ENCODE measurements around the gene TSPO2.

TSPO2 gene

DNA sequence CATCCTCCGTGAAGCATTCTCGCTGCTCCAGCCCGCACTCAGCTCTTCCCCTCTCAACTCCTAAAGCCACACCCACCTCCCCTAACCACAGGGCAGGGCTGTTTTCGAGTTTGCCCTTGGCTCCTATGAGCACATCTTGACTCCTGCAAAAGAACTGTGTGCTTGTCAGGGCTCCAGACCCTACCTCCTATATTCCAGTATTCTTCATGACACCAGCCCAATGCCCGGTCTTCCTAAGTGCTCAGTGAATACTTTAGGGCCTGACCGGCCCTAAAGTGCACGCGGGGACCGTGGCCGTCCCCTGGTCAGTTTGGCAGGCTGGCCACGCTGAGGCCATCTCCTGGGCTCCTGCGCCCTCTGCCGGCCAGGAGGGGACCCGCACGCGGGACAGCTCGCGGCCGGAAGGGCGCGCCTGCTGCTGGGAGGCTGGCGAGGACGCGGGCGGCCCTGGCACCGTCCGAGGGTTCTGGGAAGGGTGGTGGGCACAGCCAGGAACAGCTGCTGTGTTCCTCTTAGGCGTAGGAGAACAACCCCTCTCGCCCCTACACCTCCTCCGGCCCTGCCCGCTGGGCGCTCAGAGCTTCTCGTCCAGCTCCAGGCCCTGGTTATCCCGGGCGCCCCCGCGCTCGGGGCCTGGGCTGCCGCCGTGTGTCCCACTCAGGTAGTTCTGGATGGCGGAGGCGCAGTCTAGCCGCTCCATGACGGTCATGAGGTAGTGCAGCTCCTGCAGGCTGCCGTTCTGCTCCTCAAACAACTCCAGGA, 14.3 kb upstream of the TSPO2 start:
- no peak for DNase-seq (ENCODE audit: low read depth)

DNA sequence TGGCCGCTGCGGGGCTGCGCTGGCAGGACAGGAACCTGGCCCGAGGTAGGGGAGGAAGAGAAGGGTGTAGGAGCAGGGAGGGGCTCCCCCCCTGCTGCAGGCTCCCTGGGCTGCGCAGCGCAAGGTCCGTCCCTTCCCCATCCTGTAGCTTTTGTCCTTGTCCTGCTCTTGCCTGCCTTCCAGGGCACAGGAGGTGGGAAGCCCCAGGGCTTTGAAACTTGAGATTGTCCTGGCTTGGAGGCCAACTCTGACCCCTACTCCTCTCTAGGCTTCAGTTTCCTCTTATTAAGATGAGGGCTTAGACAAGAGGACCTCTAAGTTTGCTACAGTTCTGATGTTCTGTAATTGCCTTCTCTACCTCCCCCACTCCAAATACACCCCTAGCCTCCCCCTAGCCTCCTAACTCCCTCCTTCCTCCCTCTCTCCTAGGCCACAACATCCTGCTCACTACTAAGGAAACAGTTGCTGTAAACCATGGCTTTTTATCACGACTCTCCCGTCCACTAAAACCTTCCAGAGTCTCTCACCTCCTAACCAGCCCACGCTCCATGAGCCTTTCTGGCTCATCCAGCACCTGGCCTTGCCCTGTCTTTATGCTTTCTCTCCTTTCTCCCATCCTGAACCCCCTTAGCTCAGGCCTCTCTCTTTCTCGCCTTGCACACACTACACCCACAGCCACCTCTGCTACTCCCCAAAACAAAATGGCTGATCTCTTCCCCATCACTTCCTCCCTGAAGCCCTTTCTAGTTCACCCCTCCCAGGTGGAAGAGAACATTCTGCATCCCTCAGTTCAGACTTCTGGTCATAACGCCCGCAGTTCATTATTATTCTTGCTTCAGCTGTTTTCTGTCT, 13.5 kb upstream of the TSPO2 start:
- no peak for DNase-seq (ENCODE audit: low read depth)

DNA sequence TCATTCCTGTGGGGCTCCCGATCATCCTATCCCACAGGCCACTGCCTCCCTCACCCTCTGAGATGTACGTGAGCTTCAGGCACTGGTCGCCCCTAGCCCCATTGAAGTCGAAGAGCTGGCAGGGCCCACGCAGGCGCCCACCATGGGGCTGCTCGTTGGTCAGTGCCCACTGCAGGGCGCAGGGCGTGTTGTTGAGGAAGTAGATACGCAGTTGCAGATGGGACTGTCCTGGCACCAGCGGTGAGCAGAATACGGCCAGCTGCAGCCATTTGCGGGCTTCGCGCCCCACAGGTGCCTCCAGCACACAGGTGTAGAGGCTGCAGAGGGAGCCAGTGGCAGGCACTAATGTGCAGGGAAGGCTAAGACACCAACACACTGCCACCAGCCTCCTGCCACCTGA, 9.4 kb upstream of the TSPO2 start:
- no peak for DNase-seq (ENCODE audit: low read depth)

DNA sequence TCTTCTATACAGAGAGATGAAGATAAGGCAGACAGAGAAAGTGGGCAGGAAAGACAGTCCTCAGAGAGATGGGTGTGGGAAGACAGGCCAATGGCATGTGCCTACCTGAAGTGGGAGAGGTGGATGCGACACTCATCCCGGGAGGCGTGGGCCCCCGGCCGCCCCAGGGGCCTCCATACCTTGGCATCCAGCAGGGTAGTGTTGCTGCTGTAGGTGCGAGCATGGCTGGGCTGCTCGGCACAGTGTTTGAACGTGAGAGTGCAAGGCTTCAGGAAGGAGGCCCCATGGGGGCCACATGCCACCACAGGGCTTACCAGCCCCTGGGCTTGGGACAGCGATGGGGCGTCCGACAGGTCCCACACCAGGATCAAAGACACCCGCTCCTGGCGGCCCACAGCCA, 8.5 kb upstream of the TSPO2 start:
- DNase-seq (ENCODE audit: low read depth), result no peak

DNA sequence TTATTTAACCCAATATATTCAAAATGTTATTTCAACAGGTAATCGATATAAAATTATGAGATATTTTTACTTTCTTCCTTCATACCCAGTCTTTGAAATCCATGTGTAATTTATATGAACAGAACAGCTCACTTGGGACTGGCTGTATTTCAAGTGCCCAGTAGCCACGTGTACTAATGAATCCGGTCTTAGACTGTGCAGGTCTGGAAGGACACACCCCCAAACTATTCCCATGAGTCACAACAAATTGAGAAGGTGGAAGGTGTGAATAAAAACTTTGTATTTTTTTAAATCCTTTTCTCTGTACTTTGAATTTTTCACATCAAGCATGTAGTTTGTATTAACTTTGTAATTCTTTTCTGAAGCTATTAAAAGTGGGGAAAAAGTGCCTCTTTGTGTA, 6.1 kb upstream of the TSPO2 start:
- DNase-seq (ENCODE audit: low read depth), result no peak

DNA sequence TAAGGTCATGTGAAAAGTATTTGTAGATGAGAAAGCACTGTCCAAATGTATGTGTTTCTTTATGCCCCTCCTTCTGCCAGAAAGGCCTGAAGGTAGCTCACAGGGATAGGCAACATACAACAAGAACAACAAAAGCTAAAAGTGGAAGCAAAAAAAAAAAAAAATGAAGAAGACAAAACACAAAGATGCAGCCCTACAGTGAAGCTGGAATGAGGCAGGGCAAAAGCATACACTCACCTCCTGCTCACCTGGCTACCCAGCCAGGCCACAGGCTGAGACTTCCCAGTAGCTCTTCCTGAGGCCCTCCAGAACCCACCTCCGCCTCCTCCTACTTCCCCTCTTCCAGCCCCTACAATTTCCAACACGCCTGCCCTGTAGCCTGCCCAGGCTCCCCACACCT, 5.7 kb upstream of the TSPO2 start:
- no peak for DNase-seq (ENCODE audit: low read depth)

DNA sequence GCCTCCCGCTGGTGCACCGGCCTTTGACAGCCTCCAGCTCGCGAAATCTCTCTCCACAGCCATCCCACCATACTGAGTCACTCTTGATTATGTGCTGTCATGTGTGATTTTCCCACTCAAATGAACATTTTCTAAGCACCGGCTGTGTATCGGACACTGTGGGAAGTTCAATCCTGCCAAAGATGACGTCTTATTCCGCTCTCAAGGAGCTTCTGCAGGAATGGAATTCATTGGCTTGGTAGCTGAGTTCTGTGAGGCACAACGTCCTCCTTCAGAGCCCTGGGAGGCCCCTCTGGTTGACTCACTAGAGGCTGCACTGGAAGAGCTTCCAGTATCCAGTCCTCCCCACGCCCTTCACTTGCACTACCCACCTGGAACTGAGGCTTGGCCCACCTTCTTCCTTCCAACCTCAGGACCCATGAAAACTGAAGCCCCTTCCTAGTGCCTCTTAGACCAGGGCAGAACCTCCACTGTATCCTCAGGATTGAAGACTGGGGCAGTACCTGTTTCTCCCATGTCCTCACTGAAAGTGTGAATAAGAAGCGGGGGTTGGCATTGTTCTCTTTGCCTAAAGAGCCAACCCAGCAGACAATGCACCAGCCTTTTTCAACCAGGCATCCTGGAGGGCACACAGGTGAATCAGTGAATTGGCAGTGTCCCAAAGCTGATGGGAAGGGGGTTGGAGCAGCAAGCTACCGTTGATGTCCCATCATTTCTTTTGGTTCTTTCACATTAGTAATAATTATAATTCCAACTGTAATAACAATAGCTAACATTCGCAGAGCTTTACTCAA, 5.0 kb upstream of the TSPO2 start:
- no peak for DNase-seq (ENCODE audit: low read depth)

DNA sequence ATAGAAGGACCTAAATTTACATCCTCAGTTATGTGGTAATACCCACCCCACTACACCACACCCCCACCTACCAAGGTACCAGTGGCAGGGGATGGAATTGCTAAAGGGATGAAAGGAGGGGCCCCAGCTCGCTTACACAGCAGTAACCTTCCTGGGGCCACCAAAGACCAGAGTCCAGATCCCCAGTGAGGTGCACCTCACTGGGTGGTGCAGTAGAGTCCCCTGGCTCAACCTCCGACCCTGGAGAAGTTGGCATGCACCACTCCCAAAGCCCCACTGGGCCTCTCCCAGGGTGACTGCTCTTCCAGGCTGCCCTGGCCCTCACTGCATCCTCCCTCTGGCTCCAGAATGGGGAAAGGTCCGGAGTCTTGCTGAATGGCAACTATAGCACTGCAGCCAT, 4.1 kb upstream of the TSPO2 start:
- no peak for DNase-seq (ENCODE audit: low read depth)

DNA sequence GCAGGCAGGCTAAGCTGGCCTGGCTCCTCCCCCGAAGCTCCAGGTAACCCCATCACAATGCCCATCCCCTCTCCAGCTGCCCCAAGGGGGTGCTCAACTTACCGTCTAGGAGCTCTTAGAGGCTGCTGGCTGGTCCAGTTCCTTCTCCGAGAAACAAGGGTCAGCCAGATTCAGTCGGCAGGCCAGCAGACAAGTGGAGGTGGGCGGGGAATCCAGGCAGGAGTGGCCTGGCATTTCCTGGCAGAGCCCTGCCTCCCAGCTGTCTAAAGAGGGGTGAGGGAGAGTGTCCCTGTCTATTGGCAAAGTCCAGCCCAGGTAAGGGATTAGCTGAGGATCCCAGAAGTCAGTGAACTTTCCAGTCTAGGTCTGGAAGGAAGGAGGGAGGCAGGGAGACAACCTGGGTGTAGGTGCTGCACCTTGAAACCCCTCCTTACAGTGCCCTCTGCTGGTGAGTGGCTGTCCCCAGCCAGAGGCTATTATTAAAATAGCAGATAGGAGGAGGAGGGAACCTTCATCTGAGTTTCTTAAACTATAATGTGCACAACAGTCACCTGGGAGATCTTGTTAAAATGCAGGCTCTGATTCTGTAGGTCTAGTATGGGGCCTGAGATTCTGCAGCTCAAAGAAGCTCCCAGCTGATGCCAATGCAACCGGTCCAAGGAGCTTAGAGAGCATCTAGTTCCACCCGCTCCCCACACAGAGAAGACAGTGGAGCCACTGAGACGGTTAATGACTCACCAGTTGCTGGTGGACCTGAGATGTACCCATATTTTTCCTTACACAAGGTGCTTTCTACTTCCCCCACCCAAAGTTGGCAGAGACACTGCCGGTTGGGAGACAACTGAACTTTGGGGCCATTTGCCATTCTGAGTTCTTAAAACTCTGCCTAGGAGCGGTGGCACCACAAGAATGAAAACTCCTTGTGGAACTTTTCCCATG, 2.9 kb upstream of the TSPO2 start, which contains the start of gene UNC5CL:
Gene UNC5CL (minus strand): TSS at position 162 of the 939 bp plus-strand sequence. CDS start 4,147 bp downstream, outside the sequence.
- no peak for DNase-seq (ENCODE audit: low read depth)

DNA sequence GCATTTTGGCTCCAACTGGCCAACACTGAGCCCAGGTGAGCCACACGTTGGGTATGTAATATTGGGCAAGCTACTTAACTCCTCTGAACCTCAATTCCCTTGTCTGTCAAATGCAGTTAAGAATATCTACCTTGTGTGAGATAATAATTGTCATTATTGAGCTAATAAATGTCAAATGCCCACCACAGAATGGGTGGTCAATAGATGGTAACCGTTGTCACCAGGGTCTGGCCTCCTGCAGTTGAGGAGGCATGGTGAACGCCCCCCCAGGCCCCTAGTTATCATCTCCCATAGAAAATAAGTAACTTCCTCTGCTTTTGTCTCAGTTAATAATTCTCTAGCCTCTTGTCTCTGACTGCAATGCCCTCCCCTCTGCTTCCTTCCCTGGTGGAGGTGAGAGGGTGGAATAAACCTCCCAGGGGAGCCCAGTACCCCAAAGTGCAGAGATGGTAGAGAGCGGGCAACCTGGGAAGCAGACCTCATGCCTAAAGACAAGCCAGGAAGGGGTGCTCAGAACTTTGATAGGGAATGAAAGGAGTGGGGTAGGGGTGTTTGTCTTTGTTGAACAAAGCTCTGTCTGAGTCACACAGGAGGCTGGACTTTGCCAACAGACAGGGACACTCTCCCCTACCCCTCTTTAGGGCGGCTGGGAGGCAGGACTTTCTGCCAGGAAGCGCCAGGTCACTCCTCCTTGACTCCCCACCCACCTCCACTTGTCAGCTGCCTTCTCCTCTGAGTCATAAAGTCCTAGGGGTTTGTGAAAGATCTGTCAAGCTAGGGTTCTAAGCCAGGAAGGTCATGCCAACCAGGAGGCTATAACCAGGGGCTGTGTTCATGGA, 1.9 kb upstream of the TSPO2 start:
- no peak for DNase-seq (ENCODE audit: low read depth)

DNA sequence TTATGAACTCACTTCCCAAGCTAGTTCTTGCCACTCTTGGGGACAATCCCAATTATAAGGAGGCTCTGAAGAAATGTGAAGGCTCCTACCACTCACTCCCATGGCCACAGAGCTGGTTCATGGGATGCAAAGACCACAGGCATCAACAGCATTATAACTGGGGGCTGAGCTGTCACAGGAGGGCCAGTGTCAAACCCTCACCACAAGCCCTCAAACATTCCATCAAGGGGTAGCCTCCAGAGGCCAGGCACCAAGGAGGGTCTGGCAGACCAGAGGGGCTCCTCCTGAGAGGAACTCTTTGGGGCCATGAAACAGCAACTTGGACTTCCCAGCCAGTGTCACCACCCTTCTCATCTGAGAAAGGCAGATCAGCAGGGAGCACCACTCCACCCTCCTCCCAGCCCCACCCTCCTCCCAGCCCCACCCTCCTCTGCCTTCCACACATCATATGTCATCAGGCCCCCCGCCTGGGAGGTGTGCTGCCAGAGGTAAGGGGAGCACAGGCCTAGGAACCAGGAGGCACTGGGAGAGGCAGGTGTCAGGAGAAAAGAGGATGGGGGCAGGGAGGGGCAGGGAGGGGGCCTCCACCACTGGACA, 1.2 kb upstream of the TSPO2 start:
- DNase-seq (ENCODE audit: low read depth), result no peak

DNA sequence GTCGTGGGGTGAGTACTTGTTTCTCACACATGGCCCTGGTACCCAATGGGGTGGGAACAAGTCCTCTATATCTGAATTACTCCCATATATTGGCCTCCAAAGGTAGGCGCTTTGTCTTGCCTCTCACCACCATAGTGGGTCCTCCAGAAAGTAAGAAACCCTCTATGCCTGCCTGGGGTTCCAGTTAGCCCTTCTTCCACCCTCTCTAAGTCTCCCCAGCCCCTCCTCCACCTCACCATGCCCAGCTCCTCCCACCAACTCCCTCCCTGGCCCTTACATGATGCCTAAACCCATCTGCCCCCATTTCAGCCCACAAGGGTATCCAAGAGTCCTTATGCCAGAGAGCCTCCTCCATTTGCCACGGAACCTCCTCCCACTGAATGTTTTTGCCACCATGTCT, 884 bp downstream of the TSPO2 start:
- no peak for DNase-seq (ENCODE audit: low read depth)

DNA sequence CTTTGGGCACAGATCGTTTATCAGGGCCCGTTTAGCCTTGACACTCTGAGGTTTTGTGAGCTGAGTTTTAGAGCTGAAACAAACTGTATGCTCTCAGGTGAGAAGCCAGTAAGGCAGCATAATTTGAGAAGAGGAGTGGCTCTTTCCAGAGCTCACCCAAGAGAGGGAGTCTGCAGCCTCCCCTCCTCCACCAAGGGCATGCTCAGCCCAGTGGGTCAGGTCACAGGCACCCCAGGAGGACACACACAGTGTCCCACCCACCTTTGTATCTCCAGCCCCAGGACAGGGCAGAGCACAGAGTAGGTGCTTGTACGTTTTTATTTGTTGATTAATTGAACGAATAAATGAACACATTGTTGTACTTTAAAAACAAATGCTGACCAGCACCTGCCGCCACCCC, 3.4 kb downstream of the TSPO2 start:
- DNase-seq (ENCODE audit: low read depth), result no peak

DNA sequence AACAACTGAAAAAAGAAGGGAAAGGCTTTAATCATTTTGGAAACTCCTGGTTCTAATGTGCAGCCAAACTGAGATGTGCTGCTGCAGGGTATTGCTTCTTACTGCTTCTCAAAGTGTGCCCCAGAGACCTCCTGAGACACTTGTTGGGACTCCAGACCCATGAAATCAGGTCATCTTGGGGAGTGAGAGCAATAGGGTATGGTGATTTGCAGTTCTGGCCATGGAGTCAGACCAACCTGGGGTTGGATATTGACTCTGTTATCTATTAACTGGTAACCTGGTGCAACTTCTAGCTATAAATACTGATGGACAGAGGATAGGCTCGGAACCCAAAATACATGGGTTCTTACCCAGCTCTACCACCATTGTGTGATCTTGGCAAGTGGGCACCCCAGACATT, 3.8 kb downstream of the TSPO2 start:
- no peak for DNase-seq (ENCODE audit: low read depth)

DNA sequence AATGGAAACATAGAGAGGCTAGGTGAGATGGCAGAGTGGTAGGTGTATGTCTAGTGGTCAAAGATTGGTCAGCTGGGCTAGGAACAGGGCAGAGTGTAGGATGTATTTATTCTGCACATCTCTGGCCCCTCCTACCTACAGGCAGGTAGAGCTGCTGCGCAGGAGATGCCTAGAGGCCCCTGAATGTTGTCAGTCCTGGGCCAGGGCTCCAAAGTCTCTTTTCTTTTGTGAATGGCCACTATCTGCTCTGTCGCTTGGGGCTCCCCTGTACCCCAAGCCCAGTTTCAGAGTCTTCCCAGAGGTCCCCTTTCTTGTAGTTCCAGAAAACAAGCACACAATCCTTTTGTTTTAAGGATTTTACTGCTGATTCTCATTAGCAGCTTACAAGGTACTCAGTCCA, 5.0 kb downstream of the TSPO2 start:
- DNase-seq (ENCODE audit: low read depth), result no peak

DNA sequence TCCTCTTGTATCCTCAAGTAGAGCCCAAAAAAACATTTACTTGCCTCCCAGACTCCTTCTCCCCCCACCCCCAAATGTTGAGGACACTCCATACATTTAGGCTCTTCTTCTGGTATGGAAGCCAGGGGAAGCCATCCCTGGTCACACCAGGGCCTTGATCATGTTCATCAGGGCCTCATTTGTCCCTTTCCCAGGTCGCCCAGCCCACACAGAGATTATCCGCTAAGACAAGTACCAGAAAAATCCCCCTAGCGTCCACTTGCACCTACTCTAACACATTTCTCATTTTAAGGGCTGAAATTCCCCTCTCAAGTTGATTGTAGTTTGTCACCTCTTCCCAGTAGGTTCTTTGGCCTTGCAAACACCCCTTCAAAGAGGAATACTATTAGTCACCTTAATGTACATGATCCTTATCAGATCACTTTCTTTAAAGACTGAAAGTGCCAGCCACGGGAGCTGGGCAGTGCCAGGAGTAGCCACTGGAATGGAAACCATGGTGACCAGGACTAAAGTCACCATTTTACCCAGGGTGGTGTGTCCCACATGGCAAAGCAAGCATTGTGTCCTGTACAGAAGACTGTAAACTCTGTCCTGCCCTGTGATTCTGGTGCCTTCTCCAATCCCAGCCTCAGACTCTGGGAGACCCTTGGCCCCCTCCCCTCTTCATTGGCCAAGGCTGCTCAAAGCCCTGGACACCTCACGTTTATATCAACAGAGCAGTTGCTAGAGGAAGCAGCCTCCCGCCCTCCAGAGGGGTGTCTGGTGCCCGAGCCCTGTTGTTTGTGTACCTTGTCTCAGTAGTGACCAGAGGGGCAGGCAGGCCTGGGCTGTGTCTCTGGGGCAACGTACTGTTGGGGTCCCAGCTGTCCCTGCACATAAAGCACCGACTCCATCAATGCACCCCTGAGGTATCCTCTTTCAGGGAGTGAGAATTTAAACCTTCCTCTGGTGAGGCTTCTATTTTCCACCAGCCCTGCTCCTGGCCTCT, 5.8 kb downstream of the TSPO2 start:
- no peak for DNase-seq (ENCODE audit: low read depth)

DNA sequence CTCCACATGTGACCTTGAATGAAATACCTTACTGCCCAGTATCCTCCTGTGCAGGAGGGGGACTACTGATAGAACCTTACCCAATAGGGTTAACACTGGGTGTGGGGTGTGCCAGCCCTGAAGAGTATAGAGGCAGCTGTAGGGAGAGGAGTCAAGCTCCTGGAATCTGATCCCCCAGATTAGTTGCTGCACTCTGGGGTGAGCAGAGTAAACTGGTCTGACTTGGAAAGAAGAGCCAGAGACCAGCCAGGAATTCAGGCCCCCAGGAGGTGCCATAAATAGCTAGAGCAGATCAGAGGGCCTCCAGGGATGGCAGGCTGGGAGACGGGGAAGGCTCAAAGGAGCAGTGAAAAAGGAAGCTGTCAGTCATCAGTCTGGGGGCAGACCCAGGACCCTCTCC, 7.3 kb downstream of the TSPO2 start:
- DNase-seq (ENCODE audit: low read depth), result no peak

DNA sequence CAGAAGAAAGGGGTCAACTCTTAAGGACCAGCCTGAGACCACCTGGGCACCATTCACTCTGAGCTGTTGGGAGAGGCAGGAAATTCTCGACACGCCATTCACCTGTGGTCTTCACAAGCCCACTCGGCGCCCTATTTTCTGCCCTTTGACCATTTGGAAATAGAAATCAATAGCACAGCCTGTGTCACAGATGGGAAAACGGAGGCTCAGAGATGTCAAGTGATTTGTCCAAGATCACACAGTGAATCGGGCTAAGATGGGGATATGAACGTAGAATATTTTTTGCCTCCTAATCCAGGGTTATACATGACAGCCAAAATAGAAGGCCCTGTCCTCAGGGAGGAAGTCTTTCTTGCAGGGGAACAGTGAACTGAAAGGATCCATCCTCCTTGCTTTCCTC, 7.7 kb downstream of the TSPO2 start:
- no peak for DNase-seq (ENCODE audit: low read depth)

DNA sequence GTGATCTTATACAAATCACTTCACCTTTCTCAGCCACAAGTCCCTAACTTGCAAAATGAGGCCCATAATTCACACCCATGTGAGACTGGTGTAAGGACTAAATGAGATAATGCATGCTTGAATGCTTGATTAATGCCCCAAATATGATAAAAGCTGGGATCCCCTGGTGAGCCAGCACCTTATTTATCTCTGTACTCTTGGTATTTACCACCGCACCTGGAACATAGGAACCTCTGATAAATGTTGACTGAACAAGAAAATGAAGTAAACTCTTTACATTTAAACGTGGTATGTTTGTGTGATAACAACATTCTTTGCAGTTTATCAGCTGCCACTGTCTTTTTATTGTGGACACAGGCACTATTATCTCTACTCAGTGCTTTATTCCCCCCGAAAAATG, 8.3 kb downstream of the TSPO2 start:
- DNase-seq (ENCODE audit: low read depth), result no peak

All from GM04503 (cell line).